GM10847 (cell line): Measurements from ENCODE around the gene PKIG.
A peak's percentile ranks its signal among the peaks of the same experiment; 100 is the strongest.

Experiments used
- POLR2A ChIP-seq: IDR thresholded peaks from 2 replicates; pipeline ENCODE4 v1.6.1; 2011; ENCODE audit not compliant: insufficient read length; ENCODE audit errors: extremely low read depth

PKIG gene

DNA sequence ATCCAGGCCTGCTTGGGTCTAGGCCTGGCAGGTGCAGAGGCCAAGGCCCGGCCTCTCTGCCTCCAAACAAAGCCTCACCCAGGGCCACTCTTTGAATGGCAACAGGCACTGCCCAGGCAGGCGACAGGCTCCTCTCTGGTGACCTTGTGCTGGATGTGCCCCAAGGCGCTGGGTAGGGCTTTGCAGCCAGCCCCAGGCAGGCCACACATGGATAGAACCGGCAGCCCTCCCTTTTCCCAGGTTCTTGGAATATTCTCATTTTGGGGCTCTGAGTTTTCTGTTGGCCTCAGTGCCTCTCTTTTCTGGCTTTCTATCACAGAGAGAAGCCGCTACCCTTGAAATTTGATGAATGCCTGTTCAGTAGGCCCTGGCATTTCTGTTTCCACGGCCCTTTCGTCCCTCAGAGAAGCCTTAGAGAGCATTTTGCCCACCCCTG, 18.9 kb downstream of the PKIG start:
- no peak for TF ChIP-seq POLR2A

DNA sequence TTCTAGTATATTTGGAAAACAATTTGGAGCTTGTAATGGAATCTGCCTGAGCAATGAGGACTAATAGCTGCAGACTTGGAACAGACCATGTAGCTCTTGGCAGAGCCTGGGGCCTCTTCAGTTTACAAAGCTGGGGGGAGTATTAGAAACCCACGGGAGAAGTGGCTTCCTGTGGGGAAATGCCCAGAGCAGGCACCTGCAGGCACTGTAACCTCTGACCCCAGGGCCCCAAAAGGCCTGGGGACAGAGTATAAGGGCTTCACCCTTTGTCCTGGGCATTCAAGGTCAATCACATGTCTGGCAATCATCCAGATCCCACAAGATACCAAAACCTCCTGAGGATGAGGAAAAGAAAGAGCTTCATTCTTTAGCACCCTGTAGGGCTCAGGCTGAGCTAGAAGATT, 19.4 kb downstream of the PKIG start:
- no peak for TF ChIP-seq POLR2A

DNA sequence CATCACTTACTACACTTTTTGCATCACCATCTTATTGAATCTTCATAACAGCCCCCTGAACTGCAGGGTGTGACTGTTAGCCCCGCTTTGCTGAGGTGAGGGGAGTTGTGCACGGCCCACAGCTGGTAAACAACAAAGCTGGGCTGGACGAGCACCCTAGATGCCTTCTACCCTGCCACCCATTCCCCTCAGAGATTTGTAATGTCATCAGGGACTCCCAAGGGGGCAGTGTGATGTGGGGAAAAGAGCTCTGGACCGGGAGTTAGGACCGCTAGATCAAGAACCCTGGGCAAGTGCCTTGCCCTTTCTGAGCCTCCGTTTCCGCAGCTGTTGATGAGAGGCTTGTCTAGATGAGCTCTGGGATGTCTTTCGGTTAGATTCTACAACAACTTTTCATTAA, 20.9 kb downstream of the PKIG start:
- TF ChIP-seq POLR2A, result no peak

DNA sequence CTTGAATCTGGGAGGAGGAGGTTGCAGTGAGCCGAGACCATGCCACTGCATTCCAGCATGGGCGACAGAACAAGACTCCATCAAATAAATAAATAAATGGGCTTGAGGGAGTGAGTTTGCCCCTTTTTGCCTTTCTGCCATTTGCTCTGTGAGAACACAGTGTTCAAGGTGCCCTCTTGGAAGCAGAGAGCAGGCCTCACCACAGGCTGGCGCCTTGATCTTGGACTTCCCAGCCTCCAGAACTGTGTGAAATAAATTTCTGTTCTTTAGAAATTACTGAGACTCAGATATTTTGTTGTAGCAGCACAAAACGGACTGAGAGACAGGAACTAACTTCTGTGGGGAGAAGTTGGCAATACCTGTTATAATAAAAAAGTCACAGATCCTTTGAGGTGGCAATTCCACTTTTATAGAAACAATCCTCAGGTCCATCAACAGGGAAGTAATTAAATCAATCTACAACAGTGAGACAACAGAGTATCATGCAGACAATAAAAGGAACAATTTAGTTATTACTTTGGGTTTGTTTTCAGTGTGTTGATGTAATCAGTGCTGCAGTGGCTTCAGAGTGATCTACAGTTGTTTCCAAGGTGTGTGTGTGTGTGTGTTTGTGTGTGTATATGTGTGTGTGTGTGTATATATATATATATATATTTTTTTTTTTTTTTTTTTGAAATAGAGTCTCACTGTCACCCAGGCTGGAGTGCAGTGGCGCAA, 24.5 kb downstream of the PKIG start:
- no peak for TF ChIP-seq POLR2A

DNA sequence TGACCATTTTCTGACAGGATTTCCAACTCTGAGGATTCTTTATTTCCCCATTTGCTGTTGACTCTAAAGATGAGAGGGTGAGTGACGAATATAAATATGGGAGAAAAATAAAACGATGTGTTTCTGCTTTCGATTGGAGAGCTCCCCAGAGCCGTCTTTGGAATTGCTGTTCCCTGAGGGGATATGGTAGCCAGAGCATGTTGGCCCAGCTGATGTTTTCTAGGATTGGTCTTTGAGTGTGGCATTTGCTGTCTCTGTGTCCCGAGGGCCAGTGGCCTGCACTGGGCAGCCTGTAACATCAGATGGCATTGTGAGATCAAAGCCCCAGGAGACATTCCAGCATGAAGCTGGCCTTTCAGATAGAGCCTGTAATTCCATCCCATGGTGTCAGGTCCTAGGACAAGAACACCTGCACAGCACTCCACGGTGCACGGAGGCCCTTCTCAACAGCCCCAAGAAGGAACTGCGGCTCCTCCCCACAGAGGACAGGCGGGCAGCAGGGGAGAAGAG, 26.7 kb downstream of the PKIG start:
- TF ChIP-seq POLR2A, result no peak

DNA sequence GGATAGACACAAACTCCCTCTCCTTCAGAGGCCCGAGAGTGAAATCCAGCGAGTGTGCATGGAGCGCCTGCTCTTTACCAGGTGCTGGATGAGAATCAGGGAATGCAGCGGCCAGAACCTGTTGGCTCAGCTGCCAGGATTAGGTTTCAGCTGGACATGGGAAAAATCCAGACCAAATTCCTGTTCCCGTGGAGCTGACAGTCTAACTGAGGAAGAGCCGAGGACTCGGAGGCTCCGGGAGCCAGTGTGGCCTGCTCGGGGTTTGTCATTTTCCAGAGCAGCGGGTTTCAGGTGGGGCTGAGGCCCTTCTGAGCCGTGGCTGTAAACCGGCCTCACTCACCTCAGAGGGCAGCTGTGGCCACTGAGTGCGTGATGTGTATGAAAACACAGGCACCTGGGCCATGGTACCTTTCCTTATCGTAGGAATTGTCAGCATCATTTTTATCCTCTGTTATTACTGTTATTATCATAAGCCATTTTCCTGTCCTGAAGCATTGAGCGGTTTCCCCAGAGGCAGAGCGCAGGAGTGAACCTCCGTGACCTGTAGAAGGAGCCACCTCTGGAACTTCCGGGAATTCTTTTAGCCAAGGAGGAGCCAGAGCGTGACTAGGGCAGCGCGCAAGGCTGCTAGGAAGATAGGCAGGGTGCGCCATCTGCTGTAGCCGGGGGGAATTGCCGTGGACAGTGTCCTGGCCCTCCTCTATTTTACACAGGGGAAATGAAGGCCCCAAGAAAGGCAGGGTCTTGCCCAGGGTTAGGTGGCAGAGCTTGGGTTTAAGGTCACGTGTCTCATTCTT, 27.3 kb downstream of the PKIG start:
- peak; percentile 7 for TF ChIP-seq POLR2A

DNA sequence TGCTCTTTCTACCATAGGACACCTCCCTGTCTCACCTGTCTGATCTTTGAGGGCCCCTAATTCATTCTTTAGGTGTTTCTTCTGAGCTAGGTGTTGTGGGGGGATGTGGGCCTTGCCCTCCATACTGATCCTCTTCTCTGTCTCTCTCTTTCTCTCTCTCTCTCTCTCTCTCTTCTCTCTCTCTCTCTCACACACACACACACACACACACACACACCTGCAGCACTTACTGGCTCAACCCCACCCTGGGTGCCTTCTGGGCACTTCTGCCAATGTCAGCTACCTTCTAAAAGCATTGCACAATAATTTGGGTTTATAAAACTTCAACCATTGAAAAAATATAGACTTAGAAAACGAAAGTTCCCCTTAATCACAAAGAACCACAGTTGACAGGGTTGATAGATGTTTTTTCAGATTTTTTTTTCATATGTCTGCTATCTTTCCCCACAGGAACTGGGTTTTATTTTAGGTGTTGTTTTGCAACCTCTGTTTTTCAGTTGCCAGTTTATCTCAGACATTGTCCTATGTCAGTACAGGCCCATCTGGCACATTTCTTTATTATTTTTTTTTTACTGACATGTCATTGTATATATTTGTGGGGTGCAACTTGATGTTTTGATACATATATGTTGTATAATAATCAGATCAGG, 28.1 kb downstream of the PKIG start:
- TF ChIP-seq POLR2A, result no peak

DNA sequence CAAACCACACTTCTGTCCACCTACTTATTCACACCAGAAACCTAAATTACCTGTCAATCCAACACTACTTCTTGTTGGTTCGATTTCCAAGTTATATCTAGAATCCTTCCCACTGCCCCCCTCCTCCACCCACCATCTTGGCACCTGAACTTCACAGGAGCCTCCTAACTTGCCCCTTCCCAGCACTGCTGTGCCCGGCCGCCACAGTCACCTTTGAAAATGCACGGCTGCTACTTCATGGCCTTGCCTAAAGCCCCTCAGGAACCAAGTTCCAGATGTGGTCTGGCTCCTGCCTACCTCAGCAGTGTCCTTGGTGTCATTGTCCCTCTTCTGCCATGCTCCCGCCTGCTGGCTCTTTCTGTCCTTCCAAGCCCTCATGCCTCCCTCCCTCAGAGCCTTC, 31.2 kb downstream of the PKIG start:
- TF ChIP-seq POLR2A, result no peak

DNA sequence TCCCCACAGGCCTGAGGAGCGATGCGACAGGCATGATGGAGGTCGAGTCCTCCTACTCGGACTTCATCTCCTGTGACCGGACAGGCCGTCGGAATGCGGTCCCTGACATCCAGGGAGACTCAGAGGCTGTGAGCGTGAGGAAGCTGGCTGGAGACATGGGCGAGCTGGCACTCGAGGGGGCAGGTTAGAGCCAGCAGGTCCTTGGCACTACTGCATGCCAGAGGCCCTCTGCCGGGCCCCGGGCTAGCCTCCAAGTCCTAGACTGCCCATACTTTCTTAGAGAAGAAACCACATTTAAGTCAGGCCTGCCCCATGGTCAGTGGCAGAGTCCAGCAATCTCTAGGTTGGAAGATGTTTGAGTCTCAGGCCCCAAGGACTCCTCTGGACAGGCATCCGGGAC, 32.1 kb downstream of the PKIG start:
- no peak for TF ChIP-seq POLR2A

DNA sequence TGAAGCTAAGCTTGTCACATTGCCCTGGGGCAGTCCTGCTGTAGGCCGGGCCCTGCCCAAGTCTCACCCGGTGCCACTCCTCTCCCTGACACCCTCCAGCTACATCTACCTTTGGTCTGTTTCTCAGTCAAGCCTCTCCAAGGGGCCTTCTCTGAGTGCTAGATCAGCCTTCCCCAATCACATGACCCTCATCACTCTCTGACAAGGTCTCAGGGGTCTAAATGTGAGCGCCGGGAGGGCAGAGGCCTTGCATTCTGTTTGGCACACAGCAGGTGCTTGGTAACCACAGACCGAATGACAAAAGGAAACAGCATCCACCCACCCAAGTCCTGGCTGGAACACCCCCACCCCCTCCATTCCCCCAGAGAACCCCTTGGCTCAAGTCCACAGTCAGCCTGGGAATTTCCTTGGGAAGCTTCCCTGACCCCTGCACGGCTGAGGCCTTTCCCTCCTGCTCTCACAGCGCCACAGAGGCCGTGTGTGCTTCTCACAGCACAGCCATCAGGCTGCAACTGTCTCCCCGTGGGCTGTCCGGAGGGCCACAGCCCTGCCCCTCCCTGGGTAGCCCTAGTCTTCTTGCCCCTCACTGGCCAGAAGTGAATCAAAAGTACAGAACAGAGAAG, 32.9 kb downstream of the PKIG start:
- no peak for TF ChIP-seq POLR2A

DNA sequence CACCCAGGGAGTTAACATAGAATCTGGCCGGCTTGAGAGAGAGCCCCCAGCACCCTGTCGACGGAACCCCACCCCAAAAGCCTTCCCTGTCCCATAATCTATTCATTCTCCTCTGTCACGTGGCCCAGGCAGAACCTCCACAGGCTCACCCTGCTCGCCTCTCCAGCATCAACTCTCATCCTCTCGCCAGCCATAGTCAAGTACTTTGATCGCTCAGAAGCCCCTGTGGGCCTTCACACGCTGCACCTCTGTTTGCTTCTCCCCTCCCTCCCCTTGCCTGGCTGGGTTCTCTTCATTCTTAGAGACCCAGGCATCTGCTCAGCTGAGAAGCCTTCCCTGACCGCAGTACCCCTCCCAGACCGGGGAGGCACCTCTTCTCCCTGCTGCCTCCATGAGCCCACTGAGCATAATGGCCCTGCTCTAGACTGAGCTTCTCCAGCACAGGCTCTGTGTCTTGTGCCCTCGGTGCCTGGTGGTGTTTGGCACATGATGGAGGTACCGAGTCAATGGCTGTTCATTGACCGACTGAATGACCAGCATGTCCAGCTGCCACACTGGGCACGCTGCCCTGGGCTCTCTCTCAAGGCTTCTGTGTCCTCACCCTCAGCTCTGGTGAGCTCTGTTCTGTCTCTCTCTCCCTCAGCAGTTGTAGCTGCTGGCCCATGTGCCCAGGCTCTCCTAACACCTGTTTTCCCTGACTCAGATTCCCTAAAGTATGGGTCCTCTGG, 33.7 kb downstream of the PKIG start:
- no peak for TF ChIP-seq POLR2A

DNA sequence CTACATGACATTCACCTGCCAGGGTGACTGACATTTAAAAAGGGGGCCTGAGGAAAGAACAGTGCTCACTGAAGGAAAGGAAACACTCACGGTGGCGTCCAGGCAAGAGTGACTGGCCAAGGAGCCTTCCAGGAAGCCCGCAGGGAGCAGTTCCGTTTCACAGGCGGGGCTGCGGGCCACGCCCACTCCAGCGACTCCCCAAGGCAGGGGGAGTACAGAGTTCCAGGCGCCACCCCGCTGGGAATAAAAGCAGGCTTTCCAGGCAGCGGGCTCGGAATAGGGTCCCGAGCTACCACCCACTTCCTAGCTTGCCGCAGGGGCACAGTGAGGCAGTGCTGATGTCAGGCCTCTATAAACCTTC, 34.2 kb downstream of the PKIG start:
- TF ChIP-seq POLR2A, result no peak

DNA sequence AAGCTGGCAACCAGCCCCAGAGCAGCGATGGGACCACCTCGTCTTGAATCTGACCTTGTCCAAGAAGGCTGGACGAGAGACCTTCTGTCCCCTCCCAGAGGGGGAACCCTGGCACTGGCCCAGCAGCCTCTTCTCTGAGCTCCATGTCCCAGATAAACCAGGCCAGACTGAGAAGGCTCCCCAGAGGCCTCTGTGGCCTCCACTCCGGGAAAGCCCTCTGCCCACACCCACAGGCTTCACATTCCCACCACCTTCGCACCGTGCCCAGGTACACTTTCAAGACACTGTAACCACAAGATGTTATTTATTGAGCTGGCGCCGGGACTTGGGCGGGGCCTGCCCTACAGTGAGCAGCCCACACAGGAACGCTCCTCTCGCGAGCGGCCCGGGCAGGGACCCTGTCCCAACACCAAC, 35.9 kb downstream of the PKIG start:
- TF ChIP-seq POLR2A, result no peak

DNA sequence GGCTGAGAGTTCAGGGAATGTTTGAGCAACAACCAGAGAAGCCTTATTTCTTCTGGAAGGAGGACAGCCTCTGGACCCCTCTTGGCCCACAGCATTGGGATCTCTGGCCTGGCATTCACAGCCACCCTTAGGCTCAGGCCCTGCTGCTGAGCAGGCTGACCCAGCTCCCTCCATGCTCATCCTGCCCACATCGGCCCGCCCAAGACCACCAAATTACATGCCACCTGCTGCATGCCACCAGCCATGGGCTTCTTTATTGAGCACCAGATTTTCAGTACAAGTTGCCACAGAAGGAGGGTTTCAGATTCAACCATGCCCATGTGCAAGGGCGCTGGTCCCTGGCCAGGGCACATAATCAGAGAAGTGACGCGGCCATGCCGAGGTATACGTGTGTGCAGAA, 36.9 kb downstream of the PKIG start:
- no peak for TF ChIP-seq POLR2A

DNA sequence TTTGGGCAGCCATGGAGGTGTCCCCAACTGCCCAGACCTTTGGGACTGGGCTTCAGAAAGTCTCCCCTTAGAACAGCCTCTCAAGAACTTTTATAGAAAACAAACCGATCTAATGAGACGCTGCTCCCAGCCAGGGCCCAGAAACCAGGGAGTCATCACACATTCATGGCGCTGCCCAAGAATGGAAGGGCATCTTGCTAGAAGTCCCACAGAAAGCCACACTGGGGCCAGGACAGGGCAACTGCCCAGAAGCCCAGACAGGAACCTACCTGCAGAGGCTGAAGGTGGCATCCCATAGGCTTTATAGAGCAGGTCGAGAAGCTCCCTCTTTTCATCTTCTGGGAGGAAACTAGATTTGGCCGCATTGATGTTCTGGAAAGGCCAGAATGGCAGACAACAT, 37.7 kb downstream of the PKIG start:
- no peak for TF ChIP-seq POLR2A
